PFSK-1 (cell line): ENCODE data around the gene ZNF580.

ENCODE experiments used
- FOXP2 ChIP-seq: optimal IDR thresholded peaks from 2 replicates; pipeline ENCODE3; 2011; ENCODE audit warnings: borderline replicate concordance, control low read depth, inconsistent platforms; ENCODE audit not compliant: insufficient read depth; ENCODE audit errors: extremely low read length, extremely low read depth
- POLR2AphosphoS5 ChIP-seq: IDR thresholded peaks from 2 replicates; pipeline ENCODE4 v1.6.1; 2012; ENCODE audit warnings: low read depth, mild to moderate bottlenecking, control low read depth, low read length, moderate library complexity
- REST ChIP-seq, 2 experiments: IDR thresholded peaks; 2 replicates each; pipeline versions ENCODE4 v1.6.1 to v1.8.0; 2011 to 2012; ENCODE audit warnings: low read depth in 2 of 2, low read length in 2 of 2, control low read depth in 1 of 2, inconsistent platforms in 1 of 2, mild to moderate bottlenecking in 1 of 2, moderate library complexity in 1 of 2; ENCODE audit not compliant: insufficient read depth in 1 of 2
- SIN3A ChIP-seq: IDR thresholded peaks from 2 replicates; pipeline ENCODE4 v1.6.1; 2012; ENCODE audit warnings: mild to moderate bottlenecking, low read length, moderate library complexity, borderline replicate concordance; ENCODE audit not compliant: insufficient read depth
- TAF1 ChIP-seq: IDR thresholded peaks from 2 replicates; pipeline ENCODE4 v1.6.1; 2012; ENCODE audit warnings: low read length, control low read depth, borderline replicate concordance; ENCODE audit not compliant: insufficient read depth

ZNF580 gene

GRCh38 chr19:55611983-55612645, 28.7 kb upstream of the ZNF580 start:
- no peak for TF ChIP-seq FOXP2
- TF ChIP-seq REST (IDR thresholded peaks at IDR 0.05; ENCODE audit: insufficient read depth in 1 of 2, low read depth in 2 of 2, low read length in 2 of 2), result no peak

- TF ChIP-seq FOXP2, result no peak
- TF ChIP-seq POLR2AphosphoS5, result no peak
- TF ChIP-seq REST (IDR thresholded peaks at IDR 0.05; ENCODE audit: insufficient read depth in 1 of 2, low read depth in 2 of 2, low read length in 2 of 2), result no peak
- TF ChIP-seq TAF1, result no peak
- TF ChIP-seq SIN3A, result no peak
Measured at GRCh38 chr19:55613396-55613795, 27.4 kb upstream of the ZNF580 start.

GRCh38 chr19:55613930-55614710, 26.7 kb upstream of the ZNF580 start:
- no peak for TF ChIP-seq REST (IDR thresholded peaks at IDR 0.05; ENCODE audit: insufficient read depth in 1 of 2, low read depth in 2 of 2, low read length in 2 of 2)
- no peak for TF ChIP-seq TAF1
- TF ChIP-seq FOXP2, result no peak
- TF ChIP-seq POLR2AphosphoS5, result no peak
- no peak for TF ChIP-seq SIN3A

GRCh38 chr19:55614711-55615542, 25.9 kb upstream of the ZNF580 start:
- TF ChIP-seq REST (IDR thresholded peaks at IDR 0.05; ENCODE audit: insufficient read depth in 1 of 2, low read depth in 2 of 2, low read length in 2 of 2) (no peak), TAF1 (no peak), SIN3A (no peak), FOXP2 (no peak), POLR2AphosphoS5 (no peak)
